Liver (tissue), 9 donors: ENCODE results near the gene RFX8. TPM values are rescaled to one million over a fixed set of nuclear protein-coding genes. Genes with fewer than 3 reads are reported as not detected.
A peak's percentile ranks its signal among the peaks of the same experiment; 100 is the strongest.

Experiments
- DNase-seq: peaks from one replicate; pipeline ENCODE4 v3.0.0-alpha.2; 2017; ENCODE audit warnings: low spot score
- H3K27ac ChIP-seq, 2 donors: one replicate each; pipeline ENCODE4 v1.7.0; 2013; ENCODE audit warnings: inconsistent platforms in 2 of 2, low read length in 2 of 2, control low read depth in 1 of 2, low read depth in 1 of 2, mild to moderate bottlenecking in 1 of 2
- H3K27me3 ChIP-seq, 4 donors: one replicate each; pipeline versions ENCODE4 v1.6.1 to v1.7.0; 2013; ENCODE audit warnings: low read length in 3 of 4, inconsistent platforms in 1 of 4, mild to moderate bottlenecking in 1 of 4, moderate library complexity in 1 of 4; ENCODE audit not compliant: control insufficient read depth in 4 of 4, insufficient read depth in 4 of 4
- H3K36me3 ChIP-seq, 4 donors: one replicate each; pipeline versions ENCODE4 v1.6.1 to v1.7.0; 2013; ENCODE audit warnings: low read length in 3 of 4, mild to moderate bottlenecking in 3 of 4, low read depth in 1 of 4, moderate library complexity in 1 of 4; ENCODE audit not compliant: control insufficient read depth in 4 of 4, insufficient read depth in 3 of 4
- H3K4me1 ChIP-seq, 4 donors: one replicate each; pipeline versions ENCODE4 v1.6.1 to v1.7.0; 2013; ENCODE audit warnings: low read length in 3 of 4, mild to moderate bottlenecking in 3 of 4, moderate library complexity in 1 of 4; ENCODE audit not compliant: control insufficient read depth in 4 of 4, insufficient read depth in 4 of 4
- H3K4me3 ChIP-seq, 3 donors: one replicate each; pipeline versions ENCODE4 v1.6.1 to v1.7.0; 2013; ENCODE audit warnings: low read length in 3 of 3, control low read depth in 1 of 3, low read depth in 1 of 3, mild to moderate bottlenecking in 1 of 3
- H3K9ac ChIP-seq, 2 donors: one replicate each; pipeline ENCODE4 v1.7.0; 2013; ENCODE audit warnings: low read length in 2 of 2, mild to moderate bottlenecking in 2 of 2, moderate library complexity in 2 of 2, control low read depth in 1 of 2, low read depth in 1 of 2
- H3K9me3 ChIP-seq, 4 donors: one replicate each; pipeline versions ENCODE4 v1.6.1 to v1.7.0; 2013; ENCODE audit warnings: low read length in 3 of 4; ENCODE audit not compliant: control insufficient read depth in 4 of 4
- EGR1 ChIP-seq, 2 donors: IDR thresholded peaks; 2 replicates each; pipeline ENCODE4 v1.6.1; 2016 to 2018; ENCODE audit warnings: antibody characterized with exemption in 2 of 2, low read depth in 2 of 2
- FOXA1 ChIP-seq: IDR thresholded peaks from 2 replicates; pipeline ENCODE4 v1.6.1; 2016; ENCODE audit warnings: antibody characterized with exemption
- FOXA2 ChIP-seq: IDR thresholded peaks from 2 replicates; pipeline ENCODE4 v1.6.1; 2016; ENCODE audit warnings: antibody characterized with exemption
- GABPA ChIP-seq, 2 donors: IDR thresholded peaks in 1 of 2; conservative IDR thresholded peaks in 1 of 2; 2 replicates each; pipeline ENCODE4 v1.6.1; 2016; ENCODE audit warnings: antibody characterized with exemption in 2 of 2, mild to moderate bottlenecking in 1 of 2, moderate library complexity in 1 of 2
- HNF4A ChIP-seq, 2 donors: conservative IDR thresholded peaks; 2 replicates each; pipeline ENCODE4 v1.6.1; 2016; ENCODE audit warnings: antibody characterized with exemption in 2 of 2, mild to moderate bottlenecking in 2 of 2
- HNF4G ChIP-seq: IDR thresholded peaks from 2 replicates; pipeline ENCODE4 v1.6.1; 2016; ENCODE audit warnings: antibody characterized with exemption
- JUND ChIP-seq, 2 donors: IDR thresholded peaks; 2 replicates each; pipeline ENCODE4 v1.6.1; 2016; ENCODE audit warnings: antibody characterized with exemption in 2 of 2
- NR2F2 ChIP-seq: IDR thresholded peaks from 2 replicates; pipeline ENCODE4 v1.6.1; 2016; ENCODE audit warnings: antibody characterized with exemption
- RAD21 ChIP-seq, 2 donors: IDR thresholded peaks; 2 replicates each; pipeline ENCODE4 v1.6.1; 2016; ENCODE audit warnings: antibody characterized with exemption in 2 of 2, mild to moderate bottlenecking in 2 of 2
- RXRA ChIP-seq, 2 donors: IDR thresholded peaks; 2 replicates each; pipeline ENCODE4 v1.6.1; 2017 to 2018; ENCODE audit warnings: antibody characterized with exemption in 2 of 2, mild to moderate bottlenecking in 1 of 2
- SP1 ChIP-seq: IDR thresholded peaks from 2 replicates; pipeline ENCODE4 v1.6.1; 2018; ENCODE audit warnings: antibody characterized with exemption, mild to moderate bottlenecking
- TAF1 ChIP-seq: conservative IDR thresholded peaks from 2 replicates; pipeline ENCODE4 v1.6.1; 2016; ENCODE audit warnings: antibody characterized with exemption, mild to moderate bottlenecking
- YY1 ChIP-seq: IDR thresholded peaks from 2 replicates; pipeline ENCODE4 v1.6.1; 2016; ENCODE audit warnings: antibody characterized with exemption, mild to moderate bottlenecking
- WGBS: extraction: QIAGEN DNeasy Blood & Tissue Kit; methylation state at CpG from one replicate; pipeline ENCODE4 v1.1.7; 2013; 5-methylcytosine and 5-hydroxymethylcytosine counted together
- polyA plus RNA-seq, 2 donors: library from polyadenylated mRNA; stranded (reverse) in 1 of 2; unstranded in 1 of 2; fragments of 200-250 nt in 1 of 2; fragments of >200 nt in 1 of 2; fragmentation: Nextera tagmentation in 1 of 2; extraction: Ambion mirVana in 1 of 2; gene quantifications; one replicate each; pipeline versions ENCODE4 v1.2.1 to v1.2.3, GENCODE V29; 2013 to 2015
- total RNA-seq, 2 donors: library from RNA; depleted of rRNA; stranded (reverse); fragments of >200 nt; gene quantifications; one replicate each; pipeline ENCODE4 v1.2.3, GENCODE V29; 2014
- TF ChIP-seq, protein P1 (sequence below): IDR thresholded peaks from 2 replicates; pipeline ENCODE4 v1.6.1; 2016; ENCODE audit warnings: antibody characterized with exemption, mild to moderate bottlenecking
- TF ChIP-seq, protein P2 (sequence below): IDR thresholded peaks from 2 replicates; pipeline ENCODE4 v1.6.1; 2016; ENCODE audit warnings: antibody characterized with exemption
- TF ChIP-seq, protein P3 (sequence below): IDR thresholded peaks from 2 replicates; pipeline ENCODE4 v1.6.1; 2016; ENCODE audit warnings: antibody characterized with exemption
- TF ChIP-seq, protein P4 (sequence below): IDR thresholded peaks from 2 replicates; pipeline ENCODE4 v1.6.1; 2016; ENCODE audit warnings: antibody characterized with exemption
- TF ChIP-seq, protein P5 (sequence below): fragments of 150-350 bp; IDR thresholded peaks from 2 replicates; pipeline ENCODE4 v1.5.1; 2017; ENCODE audit warnings: improper control_type of control experiment, low read depth, low read length; ENCODE audit not compliant: missing input control
- donor health status: healthy.
- donor health status: healthy.
- donor health status: healthy.
- donor health status: healthy.
- donor health status: healthy.

The RFX8 gene
- total and polyA plus RNA-seq, 4 donors: 0.08 to 0.09 (median 0.09) TPM; not detected in 1

DNA sequence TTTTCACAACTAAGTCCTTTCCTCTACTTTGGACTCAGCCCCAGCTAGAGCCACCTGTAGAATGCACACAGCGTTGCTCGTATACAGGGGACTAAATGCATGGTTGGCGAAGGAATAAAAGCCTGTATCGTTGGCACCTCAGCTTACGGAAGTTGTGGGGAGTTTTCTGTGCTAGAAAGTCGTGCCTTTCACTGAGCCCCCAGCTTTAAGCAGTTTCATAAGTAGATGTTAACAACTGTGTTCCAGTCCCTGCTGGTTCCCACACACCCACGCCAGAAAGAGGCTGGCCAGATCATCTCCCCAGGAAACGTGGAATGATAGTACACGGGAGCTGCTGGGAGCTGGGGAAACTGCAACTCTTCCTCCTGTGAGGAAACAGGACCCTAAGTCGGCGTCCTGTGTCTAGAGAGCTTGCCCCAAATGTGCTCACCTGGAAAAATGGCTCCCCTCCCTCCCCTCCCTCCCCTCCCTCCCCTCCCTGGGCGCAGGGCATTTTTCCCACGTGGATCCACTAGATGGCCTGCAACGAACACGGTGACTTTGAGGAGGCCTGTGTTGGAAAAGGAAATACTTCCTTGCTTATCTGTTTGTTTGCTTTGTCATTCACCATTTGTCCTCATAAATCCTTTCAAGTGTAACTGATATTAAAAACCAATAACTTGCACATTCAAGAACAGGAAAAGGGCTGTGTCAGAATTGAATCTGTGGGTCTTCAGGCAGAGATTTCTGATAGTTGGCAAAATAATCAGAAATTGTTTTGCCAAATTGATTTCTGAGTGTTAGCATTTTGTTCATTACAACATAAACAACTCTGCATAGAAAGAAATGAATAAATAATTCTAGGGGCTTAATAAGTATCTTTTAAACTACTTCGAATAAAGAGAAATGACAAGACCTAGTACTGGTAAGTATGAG is 43.9 kb upstream of the RFX8 start:
- no peak overlapping the region for H3K9ac ChIP-seq
- peak overlapping the region; percentile 6 to 8 for H3K27ac ChIP-seq

More for the DNA sequence above, 43.9 kb upstream of the RFX8 start:
- H3K36me3 ChIP-seq: no peaks in the 10 kb centered on the region
- TF ChIP-seq, protein P1, sequence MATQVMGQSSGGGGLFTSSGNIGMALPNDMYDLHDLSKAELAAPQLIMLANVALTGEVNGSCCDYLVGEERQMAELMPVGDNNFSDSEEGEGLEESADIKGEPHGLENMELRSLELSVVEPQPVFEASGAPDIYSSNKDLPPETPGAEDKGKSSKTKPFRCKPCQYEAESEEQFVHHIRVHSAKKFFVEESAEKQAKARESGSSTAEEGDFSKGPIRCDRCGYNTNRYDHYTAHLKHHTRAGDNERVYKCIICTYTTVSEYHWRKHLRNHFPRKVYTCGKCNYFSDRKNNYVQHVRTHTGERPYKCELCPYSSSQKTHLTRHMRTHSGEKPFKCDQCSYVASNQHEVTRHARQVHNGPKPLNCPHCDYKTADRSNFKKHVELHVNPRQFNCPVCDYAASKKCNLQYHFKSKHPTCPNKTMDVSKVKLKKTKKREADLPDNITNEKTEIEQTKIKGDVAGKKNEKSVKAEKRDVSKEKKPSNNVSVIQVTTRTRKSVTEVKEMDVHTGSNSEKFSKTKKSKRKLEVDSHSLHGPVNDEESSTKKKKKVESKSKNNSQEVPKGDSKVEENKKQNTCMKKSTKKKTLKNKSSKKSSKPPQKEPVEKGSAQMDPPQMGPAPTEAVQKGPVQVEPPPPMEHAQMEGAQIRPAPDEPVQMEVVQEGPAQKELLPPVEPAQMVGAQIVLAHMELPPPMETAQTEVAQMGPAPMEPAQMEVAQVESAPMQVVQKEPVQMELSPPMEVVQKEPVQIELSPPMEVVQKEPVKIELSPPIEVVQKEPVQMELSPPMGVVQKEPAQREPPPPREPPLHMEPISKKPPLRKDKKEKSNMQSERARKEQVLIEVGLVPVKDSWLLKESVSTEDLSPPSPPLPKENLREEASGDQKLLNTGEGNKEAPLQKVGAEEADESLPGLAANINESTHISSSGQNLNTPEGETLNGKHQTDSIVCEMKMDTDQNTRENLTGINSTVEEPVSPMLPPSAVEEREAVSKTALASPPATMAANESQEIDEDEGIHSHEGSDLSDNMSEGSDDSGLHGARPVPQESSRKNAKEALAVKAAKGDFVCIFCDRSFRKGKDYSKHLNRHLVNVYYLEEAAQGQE: no peak
- TF ChIP-seq, protein P2, sequence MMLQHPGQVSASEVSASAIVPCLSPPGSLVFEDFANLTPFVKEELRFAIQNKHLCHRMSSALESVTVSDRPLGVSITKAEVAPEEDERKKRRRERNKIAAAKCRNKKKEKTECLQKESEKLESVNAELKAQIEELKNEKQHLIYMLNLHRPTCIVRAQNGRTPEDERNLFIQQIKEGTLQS: no peak
- no peak for TF ChIP-seq EGR1 (IDR thresholded peaks at IDR 0.05; ENCODE audit: low read depth in 2 of 2)
- peak; percentile 22 for TF ChIP-seq YY1
- peak in 1 of 2 donors; percentile 19 for TF ChIP-seq RXRA (IDR thresholded peaks at IDR 0.05)
- TF ChIP-seq, protein P3, sequence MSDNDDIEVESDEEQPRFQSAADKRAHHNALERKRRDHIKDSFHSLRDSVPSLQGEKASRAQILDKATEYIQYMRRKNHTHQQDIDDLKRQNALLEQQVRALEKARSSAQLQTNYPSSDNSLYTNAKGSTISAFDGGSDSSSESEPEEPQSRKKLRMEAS: no peak
- no peak for TF ChIP-seq SP1
- TF ChIP-seq, protein P4, sequence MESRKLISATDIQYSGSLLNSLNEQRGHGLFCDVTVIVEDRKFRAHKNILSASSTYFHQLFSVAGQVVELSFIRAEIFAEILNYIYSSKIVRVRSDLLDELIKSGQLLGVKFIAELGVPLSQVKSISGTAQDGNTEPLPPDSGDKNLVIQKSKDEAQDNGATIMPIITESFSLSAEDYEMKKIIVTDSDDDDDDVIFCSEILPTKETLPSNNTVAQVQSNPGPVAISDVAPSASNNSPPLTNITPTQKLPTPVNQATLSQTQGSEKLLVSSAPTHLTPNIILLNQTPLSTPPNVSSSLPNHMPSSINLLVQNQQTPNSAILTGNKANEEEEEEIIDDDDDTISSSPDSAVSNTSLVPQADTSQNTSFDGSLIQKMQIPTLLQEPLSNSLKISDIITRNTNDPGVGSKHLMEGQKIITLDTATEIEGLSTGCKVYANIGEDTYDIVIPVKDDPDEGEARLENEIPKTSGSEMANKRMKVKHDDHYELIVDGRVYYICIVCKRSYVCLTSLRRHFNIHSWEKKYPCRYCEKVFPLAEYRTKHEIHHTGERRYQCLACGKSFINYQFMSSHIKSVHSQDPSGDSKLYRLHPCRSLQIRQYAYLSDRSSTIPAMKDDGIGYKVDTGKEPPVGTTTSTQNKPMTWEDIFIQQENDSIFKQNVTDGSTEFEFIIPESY: no peak
- TF ChIP-seq GABPA (IDR thresholded peaks at IDR 0.05 in 1 of 2, conservative IDR thresholded peaks at IDR 0.05 in 1 of 2): no peak
- peak; percentile 4 to 6 for TF ChIP-seq HNF4A (conservative IDR thresholded peaks at IDR 0.05)
- TF ChIP-seq RAD21 (IDR thresholded peaks at IDR 0.05): peak; percentile 93 to 95
- TF ChIP-seq HNF4G: no peak
- TF ChIP-seq NR2F2: no peak
- TF ChIP-seq JUND (IDR thresholded peaks at IDR 0.05): no peak
- TF ChIP-seq, protein P5, sequence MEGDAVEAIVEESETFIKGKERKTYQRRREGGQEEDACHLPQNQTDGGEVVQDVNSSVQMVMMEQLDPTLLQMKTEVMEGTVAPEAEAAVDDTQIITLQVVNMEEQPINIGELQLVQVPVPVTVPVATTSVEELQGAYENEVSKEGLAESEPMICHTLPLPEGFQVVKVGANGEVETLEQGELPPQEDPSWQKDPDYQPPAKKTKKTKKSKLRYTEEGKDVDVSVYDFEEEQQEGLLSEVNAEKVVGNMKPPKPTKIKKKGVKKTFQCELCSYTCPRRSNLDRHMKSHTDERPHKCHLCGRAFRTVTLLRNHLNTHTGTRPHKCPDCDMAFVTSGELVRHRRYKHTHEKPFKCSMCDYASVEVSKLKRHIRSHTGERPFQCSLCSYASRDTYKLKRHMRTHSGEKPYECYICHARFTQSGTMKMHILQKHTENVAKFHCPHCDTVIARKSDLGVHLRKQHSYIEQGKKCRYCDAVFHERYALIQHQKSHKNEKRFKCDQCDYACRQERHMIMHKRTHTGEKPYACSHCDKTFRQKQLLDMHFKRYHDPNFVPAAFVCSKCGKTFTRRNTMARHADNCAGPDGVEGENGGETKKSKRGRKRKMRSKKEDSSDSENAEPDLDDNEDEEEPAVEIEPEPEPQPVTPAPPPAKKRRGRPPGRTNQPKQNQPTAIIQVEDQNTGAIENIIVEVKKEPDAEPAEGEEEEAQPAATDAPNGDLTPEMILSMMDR: peak; percentile 58
- TF ChIP-seq FOXA2: no peak
- TF ChIP-seq FOXA1: no peak
- no peak for TF ChIP-seq TAF1
- H3K4me1 ChIP-seq: peaks cover 0 to 19% (median 4%) of the 10 kb centered on the region in 4 donors
- DNase-seq: peak; percentile 53
- 34% methylated on average over 16 of the region's 16 CpGs for WGBS
- H3K9me3 ChIP-seq: no peaks in the 10 kb centered on the region
- peak overlapping the region in 1 of 3 donors; percentile 26 for H3K4me3 ChIP-seq
- no peaks in the 10 kb centered on the region for H3K27me3 ChIP-seq
